ENCODE data around the gene GPR22.

GPR22 gene

GRCh38 chr7:107463139-107464078, 6.4 kb upstream of the GPR22 start:
- peak; percentile 100 for ATAC-seq
- TF ChIP-seq BACH2 (CRISPR knock-in tag; IDR thresholded peaks at IDR 0.05; ENCODE audit: borderline replicate concordance) = no peak
- TF ChIP-seq RARB (CRISPR knock-in tag; IDR thresholded peaks at IDR 0.05) = no peak
- no peak for TF ChIP-seq PPARA (CRISPR knock-in tag; IDR thresholded peaks at IDR 0.05; ENCODE audit: borderline replicate concordance)
- no peak for TF ChIP-seq TCF4 (CRISPR knock-in tag; IDR thresholded peaks at IDR 0.05; ENCODE audit: borderline replicate concordance)
- no peak for TF ChIP-seq ISL1 (CRISPR knock-in tag; IDR thresholded peaks at IDR 0.05)
- no peak for TF ChIP-seq CREB5 (CRISPR knock-in tag; IDR thresholded peaks at IDR 0.05; ENCODE audit: low read depth)
- TF ChIP-seq ZFP30 (CRISPR knock-in tag; IDR thresholded peaks at IDR 0.05) = no peak
- no peak for TF ChIP-seq ZC3H10 (CRISPR knock-in tag; IDR thresholded peaks at IDR 0.05)

GRCh38 chr7:107464666-107465226, 5.1 kb upstream of the GPR22 start:
- TF ChIP-seq TOX (CRISPR knock-in tag; IDR thresholded peaks at IDR 0.05; ENCODE audit: borderline replicate concordance) = no peak
- TF ChIP-seq ZNF565 (CRISPR knock-in tag; conservative IDR thresholded peaks at IDR 0.05; ENCODE audit: low read depth) = no peak
- TF ChIP-seq ZNF70 (CRISPR knock-in tag; IDR thresholded peaks at IDR 0.05) = no peak
- TF ChIP-seq RARB (CRISPR knock-in tag; IDR thresholded peaks at IDR 0.05) = no peak
- no peak for TF ChIP-seq ZFP3 (CRISPR knock-in tag; IDR thresholded peaks at IDR 0.05)
- ATAC-seq = no peak

- TF ChIP-seq PATZ1 (CRISPR knock-in tag; IDR thresholded peaks at IDR 0.05; ENCODE audit: borderline replicate concordance) (no peak), ZNF565 (CRISPR knock-in tag; conservative IDR thresholded peaks at IDR 0.05; ENCODE audit: low read depth) (no peak), CSDC2 (CRISPR knock-in tag; IDR thresholded peaks at IDR 0.05) (no peak), TSHZ2 (CRISPR knock-in tag; IDR thresholded peaks at IDR 0.05) (no peak), RARB (CRISPR knock-in tag; IDR thresholded peaks at IDR 0.05) (no peak), ARNTL (CRISPR knock-in tag; IDR thresholded peaks at IDR 0.05; ENCODE audit: borderline replicate concordance, low read depth) (no peak), CREB5 (CRISPR knock-in tag; IDR thresholded peaks at IDR 0.05; ENCODE audit: low read depth) (no peak), ZNF70 (CRISPR knock-in tag; IDR thresholded peaks at IDR 0.05) (no peak), ZFP3 (CRISPR knock-in tag; IDR thresholded peaks at IDR 0.05) (no peak), OSR1 (CRISPR knock-in tag; IDR thresholded peaks at IDR 0.05) (no peak), GLIS3 (CRISPR knock-in tag; IDR thresholded peaks at IDR 0.05) (no peak), ESRRG (CRISPR knock-in tag; IDR thresholded peaks at IDR 0.05) (no peak), PPARA (CRISPR knock-in tag; IDR thresholded peaks at IDR 0.05; ENCODE audit: borderline replicate concordance) (no peak), CSRNP3 (CRISPR knock-in tag; IDR thresholded peaks at IDR 0.05) (no peak), BACH2 (CRISPR knock-in tag; IDR thresholded peaks at IDR 0.05; ENCODE audit: borderline replicate concordance) (no peak), ZC3H10 (CRISPR knock-in tag; IDR thresholded peaks at IDR 0.05) (no peak), TOX (CRISPR knock-in tag; IDR thresholded peaks at IDR 0.05; ENCODE audit: borderline replicate concordance) (no peak), ZNF8 (CRISPR knock-in tag; IDR thresholded peaks at IDR 0.05) (no peak)
Measured at GRCh38 chr7:107467972-107468371, 1.9 kb upstream of the GPR22 start.

More at GRCh38 chr7:107467972-107468371, 1.9 kb upstream of the GPR22 start:
- no peak for ATAC-seq
